BLaER1 (cell line): ENCODE measurements around the gene TMEM42.
"Not testable (repeated sequence)": the region's sequence is repeated elsewhere in the genome, so short reads cannot be mapped to it uniquely, and the experiment has no call there.

Experiments used
- H3K27ac ChIP-seq: shearing (Covaris generic); formaldehyde crosslinking; 2 replicates; pipeline ENCODE4 v1.8.1; 2022
- H3K27me3 ChIP-seq: shearing (Covaris generic); formaldehyde crosslinking; 2 replicates; pipeline ENCODE4 v1.8.1; 2022
- H3K36me3 ChIP-seq: shearing (Covaris generic); formaldehyde crosslinking; 2 replicates; pipeline ENCODE4 v1.8.1; 2022
- H3K4me1 ChIP-seq: shearing (Covaris generic); formaldehyde crosslinking; 2 replicates; pipeline ENCODE4 v1.8.1; 2022
- H3K4me2 ChIP-seq: shearing (Covaris generic); formaldehyde crosslinking; 2 replicates; pipeline ENCODE4 v1.8.1; 2022
- H3K4me3 ChIP-seq: shearing (Covaris generic); formaldehyde crosslinking; 2 replicates; pipeline ENCODE4 v1.8.1; 2022
- H3K9ac ChIP-seq: shearing (Covaris generic); formaldehyde crosslinking; 2 replicates; pipeline ENCODE4 v1.8.1; 2022
- H3K9me3 ChIP-seq: shearing (Covaris generic); formaldehyde crosslinking; 2 replicates; pipeline ENCODE4 v1.8.1; 2022
- H4K20me1 ChIP-seq: shearing (Covaris generic); formaldehyde crosslinking; 2 replicates; pipeline ENCODE4 v1.8.1; 2022
- Cebpa-rat ChIP-seq: shearing (Covaris generic); IDR thresholded peaks from 2 replicates; pipeline ENCODE4 v1.8.1; 2022

Gene TMEM42

DNA sequence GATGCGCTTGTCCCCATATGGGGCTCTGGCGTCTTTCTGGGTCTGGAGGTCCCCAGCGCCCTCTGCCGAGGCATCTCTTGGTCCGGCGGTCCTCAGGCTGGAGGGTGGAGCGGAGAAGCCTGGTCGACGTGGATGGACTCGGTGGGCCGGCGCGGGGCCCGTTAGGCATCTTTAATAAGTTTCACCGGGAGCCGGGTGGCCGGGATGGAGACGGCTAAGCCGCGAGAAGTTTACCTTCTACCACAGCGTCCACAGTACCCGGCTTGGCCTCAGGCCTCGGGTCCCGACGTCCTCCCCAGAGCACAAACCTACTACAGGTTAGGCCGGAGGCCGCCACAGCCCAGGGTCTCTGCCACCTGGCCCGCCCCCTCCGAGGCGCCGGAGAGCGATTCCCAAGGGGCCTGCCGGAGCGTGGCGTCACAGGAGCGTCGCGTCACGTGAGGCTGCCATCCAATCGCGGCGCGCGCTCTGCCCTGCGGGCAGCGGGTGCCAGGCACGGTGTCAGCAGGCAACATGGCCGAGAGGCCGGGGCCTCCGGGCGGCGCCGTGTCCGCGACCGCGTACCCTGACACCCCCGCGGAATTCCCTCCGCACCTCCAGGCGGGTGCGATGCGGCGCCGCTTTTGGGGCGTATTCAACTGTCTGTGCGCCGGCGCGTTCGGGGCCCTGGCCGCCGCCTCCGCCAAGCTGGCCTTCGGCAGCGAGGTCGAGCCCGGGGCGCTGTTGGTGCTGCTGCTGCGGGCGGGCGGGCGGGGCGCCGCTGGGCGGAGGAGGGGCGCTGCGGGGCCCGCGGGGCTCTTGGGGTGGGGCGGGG, at the start of gene TMEM42:
Gene TMEM42, plus strand, starts transcription at position 501 of the 814 bp plus-strand sequence. Its CDS starts 13 bp downstream, at position 514.
- H3K27me3 ChIP-seq, result no peaks in the 10 kb centered on the region
- peak within 1 kb of the TSS; percentile 87 for H3K27ac ChIP-seq
- H3K9ac ChIP-seq, result peak within 1 kb of the TSS; percentile 84
- H4K20me1 ChIP-seq, result no peaks in the 10 kb centered on the region
- TF ChIP-seq Cebpa-rat, result no peak
- peaks cover 32% of the 10 kb centered on the region for H3K36me3 ChIP-seq
- peak within 1 kb of the TSS; percentile 74 for H3K4me3 ChIP-seq
- peaks cover 15% of the 10 kb centered on the region for H3K4me1 ChIP-seq
- peak within 1 kb of the TSS; percentile 96 for H3K4me2 ChIP-seq
- peaks cover 8% of the 10 kb centered on the region for H3K9me3 ChIP-seq

DNA sequence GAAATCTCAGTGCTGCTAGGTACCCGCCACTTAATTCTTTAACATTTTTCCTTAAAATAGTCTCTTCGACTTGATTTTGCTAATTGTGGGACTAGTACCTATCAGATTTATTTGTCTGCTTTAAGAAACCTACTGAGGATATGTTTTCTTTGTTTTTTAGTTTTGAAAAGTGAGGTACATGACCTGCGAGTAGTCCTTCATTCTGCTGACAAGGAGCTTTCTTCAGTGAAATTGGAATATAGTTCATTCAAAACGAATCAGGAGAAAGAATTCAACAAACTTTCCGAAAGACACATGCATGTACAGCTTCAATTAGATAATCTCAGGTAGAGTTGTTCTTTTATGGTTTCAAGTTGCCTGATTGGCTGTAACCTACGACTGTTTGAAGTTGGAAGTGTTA, 47.0 kb upstream of the TMEM42 start:
- H3K9ac ChIP-seq, result no peak overlapping the region
- TF ChIP-seq Cebpa-rat, result no peak
- no peaks in the 10 kb centered on the region for H3K27me3 ChIP-seq
- H3K4me1 ChIP-seq, result no peaks in the 10 kb centered on the region
- H4K20me1 ChIP-seq, result no peaks in the 10 kb centered on the region
- H3K36me3 ChIP-seq, result peaks cover 90% of the 10 kb centered on the region
- H3K27ac ChIP-seq, result no peak overlapping the region
- H3K9me3 ChIP-seq, result peaks cover 12% of the 10 kb centered on the region
- H3K4me3 ChIP-seq, result no peak overlapping the region
- no peak overlapping the region for H3K4me2 ChIP-seq

DNA sequence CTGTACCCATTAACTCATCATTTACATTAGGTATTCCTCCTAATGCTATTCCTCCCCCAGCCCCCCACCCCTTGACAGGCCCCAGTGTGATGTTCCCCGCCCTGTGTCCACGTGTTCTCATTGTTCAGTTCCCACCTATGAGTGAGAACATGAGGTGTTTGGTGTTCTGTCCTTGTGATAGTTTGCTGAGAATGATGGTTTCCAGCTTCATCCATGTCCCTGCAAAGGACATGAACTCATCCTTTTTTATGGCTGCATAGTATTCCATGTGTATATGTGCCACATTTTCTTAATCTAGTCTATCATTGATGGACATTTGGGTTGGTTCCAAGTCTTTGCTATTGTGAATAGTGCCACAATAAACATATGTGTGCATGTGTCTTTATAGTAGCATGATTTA, 45.4 kb upstream of the TMEM42 start:
- not testable (repeated sequence) for H3K4me1 ChIP-seq, H3K27me3 ChIP-seq, H3K9ac ChIP-seq, H3K4me2 ChIP-seq, H3K4me3 ChIP-seq, H4K20me1 ChIP-seq, H3K27ac ChIP-seq
- H3K36me3 ChIP-seq, result peaks cover 78% of the 10 kb centered on the region
- H3K9me3 ChIP-seq, result peaks cover 21% of the 10 kb centered on the region

DNA sequence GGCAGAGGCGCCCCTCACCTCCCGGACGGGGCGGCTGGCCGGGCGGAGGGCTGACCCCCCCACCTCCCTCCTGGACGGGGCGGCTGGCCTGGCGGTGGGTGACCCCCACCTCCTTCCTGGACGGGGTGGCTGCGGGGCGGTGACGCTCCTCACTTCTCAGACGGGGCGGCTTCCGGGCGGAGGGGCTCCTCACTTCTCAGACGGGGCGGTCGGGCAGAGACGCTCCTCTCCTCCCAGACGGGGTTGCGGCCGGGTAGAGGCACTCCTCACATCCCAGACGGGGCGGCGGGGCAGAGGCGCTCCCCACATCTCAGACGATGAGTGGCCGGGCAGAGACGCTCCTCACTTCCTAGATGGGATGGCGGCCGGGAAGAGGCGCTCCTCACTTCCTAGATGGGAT, 40.5 kb upstream of the TMEM42 start:
- not testable (repeated sequence) for H3K9ac ChIP-seq, H4K20me1 ChIP-seq, H3K27ac ChIP-seq, H3K4me1 ChIP-seq, H3K27me3 ChIP-seq, H3K4me3 ChIP-seq, H3K4me2 ChIP-seq
- H3K36me3 ChIP-seq, result peaks cover 71% of the 10 kb centered on the region
- H3K9me3 ChIP-seq, result peaks cover 29% of the 10 kb centered on the region

DNA sequence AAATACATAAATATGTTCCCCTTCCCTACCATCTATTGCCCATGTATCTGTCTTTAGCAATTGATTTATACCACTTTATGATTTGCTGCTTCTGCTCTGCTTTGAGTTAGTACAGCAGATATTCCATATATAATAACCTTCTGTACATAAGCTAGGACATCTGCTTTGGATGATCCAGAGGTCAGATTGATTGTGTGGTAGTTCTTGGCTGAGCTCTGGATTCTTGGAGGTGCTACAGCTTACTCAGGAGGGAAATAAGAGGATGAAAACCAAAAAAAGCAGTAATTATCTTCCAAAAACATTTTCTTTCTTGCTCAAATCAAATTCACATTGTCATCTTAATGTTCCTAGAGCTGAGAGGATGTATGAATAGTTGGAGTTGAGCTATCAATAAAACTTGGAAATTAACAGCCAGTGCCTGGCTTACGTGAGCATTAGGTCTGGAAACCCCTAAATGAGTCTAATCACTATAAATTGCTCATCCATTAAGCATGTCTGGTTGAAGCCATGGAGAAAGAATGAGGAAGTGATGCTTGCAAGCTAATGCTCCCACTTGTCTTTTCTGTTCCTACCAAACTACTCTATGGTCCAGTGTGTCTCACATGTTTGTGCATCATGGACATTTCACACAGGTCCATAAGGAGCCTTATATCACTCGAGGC, 36.3 kb upstream of the TMEM42 start:
- no peak overlapping the region for H3K27ac ChIP-seq
- no peak overlapping the region for H3K4me3 ChIP-seq
- no peaks in the 10 kb centered on the region for H3K4me1 ChIP-seq
- H4K20me1 ChIP-seq, result no peaks in the 10 kb centered on the region
- no peak overlapping the region for H3K4me2 ChIP-seq
- peaks cover 80% of the 10 kb centered on the region for H3K36me3 ChIP-seq
- H3K9me3 ChIP-seq, result peaks cover 13% of the 10 kb centered on the region; the same call in 1 of the 2 replicates
- H3K27me3 ChIP-seq, result no peaks in the 10 kb centered on the region
- no peak overlapping the region for H3K9ac ChIP-seq
- no peak for TF ChIP-seq Cebpa-rat

DNA sequence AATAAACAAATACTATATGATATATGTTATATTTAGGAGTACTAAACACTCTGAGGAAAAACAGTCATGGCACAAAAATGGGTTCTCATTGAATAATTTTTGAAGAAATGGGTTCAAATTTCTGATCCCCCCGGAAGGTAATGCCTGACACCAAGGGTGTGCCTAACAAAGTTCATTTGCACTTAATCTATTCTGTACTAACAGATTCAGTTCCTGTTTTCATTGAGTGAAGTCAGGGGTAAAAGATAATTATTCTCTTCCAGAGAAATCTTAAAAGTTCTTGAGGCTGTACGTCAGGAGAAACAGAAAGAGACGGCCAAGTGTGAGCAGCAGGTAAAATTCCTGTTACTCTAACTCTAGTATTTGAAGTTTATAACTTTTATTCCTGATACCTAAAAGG, 34.5 kb upstream of the TMEM42 start:
- TF ChIP-seq Cebpa-rat, result no peak
- Histone ChIP-seq H3K4me2 (no peak overlapping the region), H3K4me1 (no peaks in the 10 kb centered on the region), H4K20me1 (no peaks in the 10 kb centered on the region), H3K27ac (no peak overlapping the region), H3K36me3 (peaks cover 89% of the 10 kb centered on the region), H3K9ac (no peak overlapping the region), H3K27me3 (no peaks in the 10 kb centered on the region), H3K9me3 (no peaks in the 10 kb centered on the region), H3K4me3 (no peak overlapping the region)

DNA sequence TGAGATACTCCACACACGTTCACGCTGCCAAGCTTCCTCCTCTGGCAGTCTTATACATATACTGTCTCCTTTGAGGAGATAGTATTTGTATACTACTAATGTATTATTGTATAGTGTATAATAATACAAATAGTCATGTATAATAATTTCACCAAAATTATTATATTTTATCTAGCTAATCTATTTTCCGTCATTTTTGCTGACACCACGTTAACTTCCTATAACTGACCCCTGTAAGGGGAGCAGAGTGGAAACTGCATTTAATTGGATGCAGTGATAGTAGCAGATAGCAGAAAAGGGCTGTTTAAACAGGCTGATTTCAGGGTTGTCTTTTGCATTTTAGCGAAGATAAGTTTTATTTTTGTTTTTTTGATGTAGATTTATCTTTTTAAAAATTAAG, 30.5 kb upstream of the TMEM42 start:
- Histone ChIP-seq H3K9ac (no peak overlapping the region), H3K4me1 (no peaks in the 10 kb centered on the region), H3K36me3 (peaks cover 91% of the 10 kb centered on the region), H3K9me3 (peaks cover 23% of the 10 kb centered on the region), H3K27ac (no peak overlapping the region), H3K4me3 (no peak overlapping the region), H4K20me1 (no peaks in the 10 kb centered on the region), H3K27me3 (no peaks in the 10 kb centered on the region), H3K4me2 (no peak overlapping the region)
- TF ChIP-seq Cebpa-rat, result no peak

DNA sequence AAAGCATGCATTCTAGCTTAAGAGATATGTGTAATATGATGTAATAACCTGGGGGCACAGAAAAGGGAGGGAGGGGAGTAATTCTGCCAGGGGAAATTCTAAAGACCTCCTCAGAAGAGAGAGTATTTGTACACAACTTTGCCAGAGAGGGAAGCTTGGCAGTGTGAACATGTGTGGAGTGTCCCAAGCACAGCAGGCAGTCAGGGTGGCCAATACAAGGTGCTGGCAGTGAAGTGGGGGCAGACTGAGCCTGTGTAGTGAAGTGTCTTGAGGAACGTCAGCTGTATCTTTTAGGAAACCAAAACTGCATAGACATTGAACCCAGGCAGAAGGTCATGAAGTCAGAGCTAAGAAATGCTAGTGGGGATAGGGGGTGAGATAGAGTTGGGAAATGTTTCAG, 29.7 kb upstream of the TMEM42 start:
- no peak overlapping the region for H3K4me2 ChIP-seq
- H3K36me3 ChIP-seq, result peaks cover 93% of the 10 kb centered on the region
- H3K9ac ChIP-seq, result no peak overlapping the region
- no peaks in the 10 kb centered on the region for H3K27me3 ChIP-seq
- H3K4me1 ChIP-seq, result no peaks in the 10 kb centered on the region
- H4K20me1 ChIP-seq, result no peaks in the 10 kb centered on the region
- H3K27ac ChIP-seq, result no peak overlapping the region
- no peak overlapping the region for H3K4me3 ChIP-seq
- no peak for TF ChIP-seq Cebpa-rat
- H3K9me3 ChIP-seq, result peaks cover 31% of the 10 kb centered on the region

DNA sequence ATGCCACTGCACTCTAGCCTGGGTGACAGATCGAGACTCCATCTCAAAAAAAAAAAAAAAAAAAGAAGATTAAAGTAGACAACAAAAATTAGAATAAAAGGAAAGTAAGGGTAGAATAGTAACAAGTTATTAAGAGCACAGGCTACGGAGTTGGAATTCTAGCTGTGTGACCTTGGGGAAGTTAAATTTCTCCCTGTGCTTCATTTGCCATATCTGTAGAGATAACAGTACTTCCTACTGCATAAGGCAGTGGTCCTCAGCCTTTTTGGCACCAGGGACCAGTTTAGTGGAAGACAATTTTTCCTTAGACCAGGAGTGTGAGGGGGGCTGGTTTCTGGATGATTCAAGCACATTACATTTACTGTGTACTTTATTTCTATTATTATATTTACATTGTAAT, 28.7 kb upstream of the TMEM42 start:
- H3K4me3 ChIP-seq, result no peak overlapping the region
- H3K4me2 ChIP-seq, result no peak overlapping the region
- H3K9me3 ChIP-seq, result peaks cover 34% of the 10 kb centered on the region
- no peaks in the 10 kb centered on the region for H4K20me1 ChIP-seq
- peaks cover 93% of the 10 kb centered on the region for H3K36me3 ChIP-seq
- H3K27ac ChIP-seq, result no peak overlapping the region
- no peak for TF ChIP-seq Cebpa-rat
- H3K9ac ChIP-seq, result no peak overlapping the region
- H3K27me3 ChIP-seq, result no peaks in the 10 kb centered on the region
- H3K4me1 ChIP-seq, result no peaks in the 10 kb centered on the region

DNA sequence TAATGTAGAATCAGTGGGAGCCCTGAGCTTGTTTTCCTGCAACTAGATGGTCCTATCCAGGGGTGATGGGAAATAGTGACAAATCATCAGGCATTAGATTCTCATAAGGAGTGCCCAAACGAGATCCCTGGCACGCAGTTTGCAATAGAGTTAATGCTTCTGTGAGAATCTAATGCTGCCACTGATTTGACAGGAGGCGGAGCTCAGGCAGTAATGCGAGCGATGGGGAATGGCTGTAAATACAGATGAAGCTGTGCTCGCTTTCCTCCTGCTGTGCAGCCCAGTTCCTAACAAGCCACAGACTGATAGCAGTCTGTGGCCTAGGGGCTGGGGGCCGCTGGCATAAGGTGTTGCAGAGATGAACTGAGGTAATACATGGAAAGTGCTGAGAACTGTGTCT, 28.3 kb upstream of the TMEM42 start:
- Histone ChIP-seq H3K9ac (no peak overlapping the region), H3K27ac (no peak overlapping the region), H3K36me3 (peaks cover 93% of the 10 kb centered on the region), H3K9me3 (peaks cover 34% of the 10 kb centered on the region), H3K4me2 (no peak overlapping the region), H3K4me1 (no peaks in the 10 kb centered on the region), H3K27me3 (no peaks in the 10 kb centered on the region), H4K20me1 (no peaks in the 10 kb centered on the region), H3K4me3 (no peak overlapping the region)
- no peak for TF ChIP-seq Cebpa-rat
